Cardiac fibroblast (primary cell): ENCODE data around the gene UGT1A7.

Experiments used
- DNase-seq, 2 donors: peaks; one replicate each; pipeline versions ENCODE4 v3.0.0 to v3.0.0-alpha.2; 2010; ENCODE audit warnings: low read depth in 2 of 2
- H3K4me3 ChIP-seq, 2 donors: replicated peaks in 1 of 2; 1 replicate in 1 of 2; 2 replicates in 1 of 2; pipeline ENCODE4 v1.5.1; 2011; ENCODE audit warnings: low read depth in 2 of 2, low read length in 2 of 2, mild to moderate bottlenecking in 2 of 2, moderate library complexity in 1 of 2
- TF ChIP-seq, protein P1 (sequence below): IDR thresholded peaks from one replicate; pipeline ENCODE4 v1.5.1; 2011; ENCODE audit warnings: low read depth, mild to moderate bottlenecking, low read length, inconsistent platforms

Gene UGT1A7

DNA sequence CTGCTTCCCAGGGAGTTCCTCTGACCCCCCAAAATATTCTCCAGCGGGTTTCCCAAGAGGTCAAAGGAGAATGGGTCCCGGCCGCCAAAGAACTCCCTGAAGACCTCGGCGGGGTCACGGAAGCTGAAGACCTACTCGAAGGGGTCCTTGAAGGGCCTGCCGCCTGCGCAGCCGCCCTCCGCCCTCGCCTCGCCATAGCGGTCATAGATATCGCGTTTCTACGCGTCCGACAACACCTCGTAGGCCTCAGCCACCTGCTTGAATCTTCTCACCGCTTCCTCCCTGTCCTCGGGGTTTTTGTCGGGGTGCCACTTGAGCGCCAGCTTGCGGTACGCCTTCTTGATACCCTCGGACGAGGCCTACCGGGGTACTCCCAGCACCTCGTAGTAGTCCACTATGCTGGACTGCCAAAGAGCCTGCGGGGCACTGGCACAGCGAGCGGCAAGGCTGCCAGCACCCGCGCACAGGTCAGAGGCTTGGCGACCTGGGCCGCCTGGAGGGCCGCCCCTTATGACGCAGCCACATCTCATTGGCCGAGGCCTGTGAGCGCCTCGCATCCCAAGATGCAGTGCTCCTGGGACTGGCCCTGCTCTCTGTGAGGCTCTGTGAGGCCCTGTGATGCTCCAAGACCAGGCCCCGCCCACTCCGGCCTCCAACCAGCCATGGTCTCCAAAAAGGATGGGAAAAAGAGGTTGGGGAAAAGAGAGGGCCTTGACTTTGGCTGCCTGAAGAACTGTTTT, 73.3 kb downstream of the UGT1A7 start:
- TF ChIP-seq, protein P1, sequence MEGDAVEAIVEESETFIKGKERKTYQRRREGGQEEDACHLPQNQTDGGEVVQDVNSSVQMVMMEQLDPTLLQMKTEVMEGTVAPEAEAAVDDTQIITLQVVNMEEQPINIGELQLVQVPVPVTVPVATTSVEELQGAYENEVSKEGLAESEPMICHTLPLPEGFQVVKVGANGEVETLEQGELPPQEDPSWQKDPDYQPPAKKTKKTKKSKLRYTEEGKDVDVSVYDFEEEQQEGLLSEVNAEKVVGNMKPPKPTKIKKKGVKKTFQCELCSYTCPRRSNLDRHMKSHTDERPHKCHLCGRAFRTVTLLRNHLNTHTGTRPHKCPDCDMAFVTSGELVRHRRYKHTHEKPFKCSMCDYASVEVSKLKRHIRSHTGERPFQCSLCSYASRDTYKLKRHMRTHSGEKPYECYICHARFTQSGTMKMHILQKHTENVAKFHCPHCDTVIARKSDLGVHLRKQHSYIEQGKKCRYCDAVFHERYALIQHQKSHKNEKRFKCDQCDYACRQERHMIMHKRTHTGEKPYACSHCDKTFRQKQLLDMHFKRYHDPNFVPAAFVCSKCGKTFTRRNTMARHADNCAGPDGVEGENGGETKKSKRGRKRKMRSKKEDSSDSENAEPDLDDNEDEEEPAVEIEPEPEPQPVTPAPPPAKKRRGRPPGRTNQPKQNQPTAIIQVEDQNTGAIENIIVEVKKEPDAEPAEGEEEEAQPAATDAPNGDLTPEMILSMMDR: no peak

DNA sequence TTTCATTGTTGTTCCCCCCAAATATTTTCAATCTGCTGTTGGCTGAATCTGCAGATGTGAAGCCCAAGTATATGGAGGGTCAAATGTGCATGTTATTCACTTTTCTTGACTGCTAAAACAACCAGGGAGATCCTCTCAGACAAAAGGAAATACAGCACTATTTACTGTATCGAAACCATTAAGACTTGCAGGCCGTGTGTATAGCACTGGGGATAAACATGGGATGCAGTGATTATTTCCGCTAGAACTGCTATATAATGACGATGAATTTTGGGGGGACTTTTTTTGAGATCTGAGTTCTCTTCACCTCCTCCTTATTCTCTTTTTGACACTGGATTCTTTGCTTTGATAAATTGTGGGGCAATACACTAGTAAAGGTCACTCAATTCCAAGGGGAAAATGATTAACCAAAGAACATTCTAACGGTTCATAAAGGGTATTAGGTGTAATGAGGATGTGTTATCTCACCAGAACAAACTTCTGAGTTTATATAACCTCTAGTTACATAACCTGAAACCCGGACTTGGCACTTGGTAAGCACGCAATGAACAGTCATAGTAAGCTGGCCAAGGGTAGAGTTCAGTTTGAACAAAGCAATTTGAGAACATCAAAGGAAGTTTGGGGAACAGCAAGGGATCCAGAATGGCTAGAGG, 74.9 kb downstream of the UGT1A7 start:
- DNase-seq: no peak
- TF ChIP-seq, protein P1: no peak
- no peak overlapping the region for H3K4me3 ChIP-seq

More for the DNA sequence above, 73.3 kb downstream of the UGT1A7 start:
- DNase-seq: no peak
- H3K4me3 ChIP-seq: no peak overlapping the region

DNA sequence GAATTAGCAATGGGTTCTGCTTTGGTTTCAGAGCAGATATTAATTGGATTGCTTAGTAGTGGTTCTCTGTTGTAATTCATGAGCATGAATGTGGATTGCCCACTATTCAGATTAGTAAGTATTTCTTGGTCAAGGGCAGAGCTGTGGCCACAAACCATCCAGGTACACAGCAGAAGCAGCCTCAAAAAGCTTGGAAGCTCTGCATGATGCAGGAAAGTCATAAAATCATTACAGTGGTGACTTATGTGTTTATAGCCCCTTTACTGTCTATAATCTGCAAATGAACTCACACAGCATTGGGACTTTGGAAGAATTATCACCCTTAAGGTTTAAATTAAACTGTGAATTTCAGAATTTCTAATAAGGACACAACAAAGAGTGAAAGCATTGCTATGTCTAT, 76.4 kb downstream of the UGT1A7 start:
- no peak for DNase-seq
- TF ChIP-seq, protein P1: no peak
- H3K4me3 ChIP-seq: no peak overlapping the region

GRCh38 chr2:233758849-233759248, 77.1 kb downstream of the UGT1A7 start:
- peak in 1 of 2 donors; percentile 60 for DNase-seq
- no peak overlapping the region for H3K4me3 ChIP-seq
- TF ChIP-seq, protein P1: no peak

DNA sequence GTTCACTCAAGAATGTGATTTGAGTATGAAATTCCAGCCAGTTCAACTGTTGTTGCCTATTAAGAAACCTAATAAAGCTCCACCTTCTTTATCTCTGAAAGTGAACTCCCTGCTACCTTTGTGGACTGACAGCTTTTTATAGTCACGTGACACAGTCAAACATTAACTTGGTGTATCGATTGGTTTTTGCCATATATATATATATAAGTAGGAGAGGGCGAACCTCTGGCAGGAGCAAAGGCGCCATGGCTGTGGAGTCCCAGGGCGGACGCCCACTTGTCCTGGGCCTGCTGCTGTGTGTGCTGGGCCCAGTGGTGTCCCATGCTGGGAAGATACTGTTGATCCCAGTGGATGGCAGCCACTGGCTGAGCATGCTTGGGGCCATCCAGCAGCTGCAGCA, 78.3 kb downstream of the UGT1A7 start, which contains the start of gene UGT1A1:
UGT1A1 (plus strand) TSS at position 228 of the 400 bp plus-strand sequence; CDS start at position 246, 18 bp downstream.
- H3K4me3 ChIP-seq: no peak within 1 kb of the TSS
- no peak for DNase-seq
- TF ChIP-seq, protein P1: no peak

DNA sequence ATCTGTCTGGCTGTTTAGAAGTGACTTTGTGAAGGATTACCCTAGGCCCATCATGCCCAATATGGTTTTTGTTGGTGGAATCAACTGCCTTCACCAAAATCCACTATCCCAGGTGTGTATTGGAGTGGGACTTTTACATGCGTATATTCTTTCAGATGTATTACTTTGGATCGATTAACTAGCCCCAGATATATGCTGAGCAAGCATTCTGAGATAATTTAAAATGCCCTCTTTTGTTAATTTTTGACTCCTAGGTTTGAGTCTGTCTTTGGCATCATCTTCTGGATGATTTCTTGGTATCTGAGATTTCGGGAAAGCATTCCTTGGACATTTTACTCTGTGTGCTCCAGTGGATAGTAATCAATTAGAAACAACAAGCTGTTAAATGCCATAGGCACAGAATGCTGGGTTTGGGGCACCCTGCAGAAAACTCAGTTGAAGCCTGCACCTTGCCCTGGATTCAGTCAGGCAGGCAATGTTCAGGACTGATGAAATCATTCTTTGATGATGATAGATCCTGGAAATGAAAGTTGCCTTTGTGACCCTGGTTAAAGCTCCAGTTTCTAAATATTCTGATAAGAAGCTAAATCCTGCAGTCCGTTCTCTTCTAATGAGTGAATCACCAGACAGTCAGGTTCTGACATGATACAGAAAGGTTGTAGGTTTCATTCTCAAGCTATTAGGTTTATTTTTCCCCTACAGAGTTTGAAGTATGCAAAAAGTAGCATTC, 79.5 kb downstream of the UGT1A7 start:
- DNase-seq: peak in 1 of 2 donors; percentile 6
- no peak overlapping the region for H3K4me3 ChIP-seq
- TF ChIP-seq, protein P1: no peak
